ENCODE measurements around the gene ZNF296. TPM values are rescaled to one million over a fixed set of nuclear protein-coding genes. Genes with fewer than 3 reads are reported as not detected.
A peak's percentile ranks its signal among the peaks of the same experiment; 100 is the strongest.

ZNF296 gene
- total RNA-seq, 6 experiments from 2014 or later = 0.16 to 0.47 (median 0.35) TPM; not detected in 1

DNA sequence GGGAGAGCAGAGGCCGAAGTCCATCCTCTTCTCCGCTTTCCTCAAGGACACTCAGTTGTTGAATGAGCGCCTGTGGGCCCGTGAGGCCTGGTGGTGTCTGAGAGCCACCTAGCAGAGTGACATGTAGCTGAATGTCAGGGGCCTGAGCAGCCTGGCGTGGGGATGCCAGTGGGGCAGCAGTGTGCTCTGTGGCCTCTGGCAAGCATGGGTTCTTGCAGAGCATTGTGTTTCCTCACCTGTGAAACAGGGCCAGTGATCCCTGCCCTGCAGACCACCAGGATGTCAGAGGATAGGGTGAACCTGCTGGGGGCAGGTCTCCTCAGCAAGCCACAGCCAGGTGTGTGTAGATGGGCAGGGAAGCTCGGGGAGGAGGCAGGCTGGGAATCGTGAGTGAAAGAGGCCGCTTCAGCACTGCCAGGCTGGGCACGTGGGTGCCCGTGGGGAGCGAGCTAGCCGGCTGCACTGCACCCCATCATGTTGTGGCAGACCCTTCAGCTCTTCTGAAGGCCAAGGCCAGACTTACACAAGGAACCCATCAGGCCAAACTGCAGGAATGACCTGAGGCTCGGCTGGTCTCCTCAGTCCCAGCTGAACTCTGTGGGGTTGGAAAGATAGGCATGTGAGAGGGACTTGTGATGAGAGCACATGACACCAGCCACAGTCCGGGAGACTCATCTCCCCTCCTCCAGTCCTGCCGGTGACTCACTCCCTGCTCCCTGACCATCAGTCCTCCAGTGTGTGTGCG, 21.7 kb upstream of the ZNF296 start:
- ATAC-seq (peak; percentile 21 to 85 (median 22)), DNase-seq (peak in 1 of 3 donors; percentile 73)
- TF ChIP-seq, protein P1, sequence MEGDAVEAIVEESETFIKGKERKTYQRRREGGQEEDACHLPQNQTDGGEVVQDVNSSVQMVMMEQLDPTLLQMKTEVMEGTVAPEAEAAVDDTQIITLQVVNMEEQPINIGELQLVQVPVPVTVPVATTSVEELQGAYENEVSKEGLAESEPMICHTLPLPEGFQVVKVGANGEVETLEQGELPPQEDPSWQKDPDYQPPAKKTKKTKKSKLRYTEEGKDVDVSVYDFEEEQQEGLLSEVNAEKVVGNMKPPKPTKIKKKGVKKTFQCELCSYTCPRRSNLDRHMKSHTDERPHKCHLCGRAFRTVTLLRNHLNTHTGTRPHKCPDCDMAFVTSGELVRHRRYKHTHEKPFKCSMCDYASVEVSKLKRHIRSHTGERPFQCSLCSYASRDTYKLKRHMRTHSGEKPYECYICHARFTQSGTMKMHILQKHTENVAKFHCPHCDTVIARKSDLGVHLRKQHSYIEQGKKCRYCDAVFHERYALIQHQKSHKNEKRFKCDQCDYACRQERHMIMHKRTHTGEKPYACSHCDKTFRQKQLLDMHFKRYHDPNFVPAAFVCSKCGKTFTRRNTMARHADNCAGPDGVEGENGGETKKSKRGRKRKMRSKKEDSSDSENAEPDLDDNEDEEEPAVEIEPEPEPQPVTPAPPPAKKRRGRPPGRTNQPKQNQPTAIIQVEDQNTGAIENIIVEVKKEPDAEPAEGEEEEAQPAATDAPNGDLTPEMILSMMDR (IDR thresholded peaks at IDR 0.05) = no peak
- no peak for TF ChIP-seq POLR2A (IDR thresholded peaks at IDR 0.05)
- peaks cover 0 to 21% (median 4%) of the 10 kb centered on the region in 4 donors for H3K4me1 ChIP-seq
- no peak overlapping the region for H3K4me3 ChIP-seq
- no peaks in the 10 kb centered on the region for H3K27me3 ChIP-seq
- intact Hi-C loops (cut with DNase I) = no loop called here
- H3K27ac ChIP-seq = peak overlapping the region in 1 of 3 donors; percentile 40
- H3K9me3 ChIP-seq = no peaks in the 10 kb centered on the region
- WGBS (ENCODE audit: insufficient coverage, low coverage, low lambda C conversion rate, missing lambda C conversion rate) = no CpG with 5 or more reads among the region's 16 CpGs
- H3K36me3 ChIP-seq = no peaks in the 10 kb centered on the region

DNA sequence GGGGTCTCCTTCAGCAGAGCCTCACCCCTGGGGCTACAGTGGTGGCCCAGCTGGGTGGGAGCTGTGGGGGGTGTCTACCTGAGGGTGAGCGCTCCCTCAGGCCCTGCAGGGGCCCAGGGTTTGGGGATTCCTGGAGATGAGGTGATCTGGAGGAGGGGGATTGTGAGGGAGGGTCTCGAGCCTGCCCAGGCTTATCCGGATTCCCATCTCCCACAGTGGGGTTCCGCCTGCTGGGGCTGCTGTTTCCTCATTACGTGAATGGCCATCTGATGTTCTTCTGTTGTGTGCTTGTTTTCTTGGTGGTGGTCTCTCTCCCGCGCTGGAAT, 21.1 kb upstream of the ZNF296 start:
- DNase-seq = no peak
- Histone ChIP-seq H3K9me3 (no peaks in the 10 kb centered on the region), H3K4me3 (no peak overlapping the region), H3K27ac (no peak overlapping the region), H3K36me3 (no peaks in the 10 kb centered on the region), H3K27me3 (no peaks in the 10 kb centered on the region), H3K4me1 (peaks cover 0 to 21% (median 4%) of the 10 kb centered on the region in 4 donors)
- ATAC-seq = no peak
- TF ChIP-seq POLR2A (IDR thresholded peaks at IDR 0.05) = no peak
- TF ChIP-seq, protein P1 (IDR thresholded peaks at IDR 0.05) = no peak
- intact Hi-C loops (cut with DNase I) = no loop called here
- WGBS (ENCODE audit: insufficient coverage, low coverage, low lambda C conversion rate, missing lambda C conversion rate) = no CpG with 5 or more reads among the region's 7 CpGs

DNA sequence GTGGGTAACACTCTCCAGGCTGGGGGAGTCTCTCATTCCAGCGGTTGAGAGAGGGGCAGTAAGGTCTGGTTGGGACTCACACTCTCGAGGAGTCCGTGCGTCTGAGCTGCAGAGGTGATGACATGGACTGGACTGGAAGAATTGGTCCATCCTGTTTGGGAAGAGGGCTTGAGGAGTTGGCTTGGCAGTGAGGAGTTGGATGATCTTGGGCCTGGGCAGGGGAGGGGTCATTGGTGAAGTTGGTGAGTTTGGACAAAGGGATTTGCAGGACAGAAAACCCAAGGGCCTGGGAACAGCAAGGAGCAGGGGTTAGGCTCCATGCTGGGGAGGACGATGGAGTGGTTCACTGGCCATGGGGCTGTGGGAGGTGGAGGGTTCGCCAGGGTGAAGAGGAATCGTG, 20.4 kb upstream of the ZNF296 start:
- ATAC-seq (no peak), DNase-seq (no peak)
- Histone ChIP-seq H3K36me3 (no peaks in the 10 kb centered on the region), H3K27me3 (no peaks in the 10 kb centered on the region), H3K27ac (no peak overlapping the region), H3K9me3 (no peaks in the 10 kb centered on the region), H3K4me1 (peaks cover 0 to 21% (median 4%) of the 10 kb centered on the region in 4 donors), H3K4me3 (no peak overlapping the region)
- intact Hi-C loops (cut with DNase I) = no loop called here
- WGBS (ENCODE audit: insufficient coverage, low coverage, low lambda C conversion rate, missing lambda C conversion rate) = 86% methylated on average over 5 of the region's 7 CpGs
- TF ChIP-seq, protein P1 (IDR thresholded peaks at IDR 0.05) = no peak
- TF ChIP-seq POLR2A (IDR thresholded peaks at IDR 0.05) = no peak

DNA sequence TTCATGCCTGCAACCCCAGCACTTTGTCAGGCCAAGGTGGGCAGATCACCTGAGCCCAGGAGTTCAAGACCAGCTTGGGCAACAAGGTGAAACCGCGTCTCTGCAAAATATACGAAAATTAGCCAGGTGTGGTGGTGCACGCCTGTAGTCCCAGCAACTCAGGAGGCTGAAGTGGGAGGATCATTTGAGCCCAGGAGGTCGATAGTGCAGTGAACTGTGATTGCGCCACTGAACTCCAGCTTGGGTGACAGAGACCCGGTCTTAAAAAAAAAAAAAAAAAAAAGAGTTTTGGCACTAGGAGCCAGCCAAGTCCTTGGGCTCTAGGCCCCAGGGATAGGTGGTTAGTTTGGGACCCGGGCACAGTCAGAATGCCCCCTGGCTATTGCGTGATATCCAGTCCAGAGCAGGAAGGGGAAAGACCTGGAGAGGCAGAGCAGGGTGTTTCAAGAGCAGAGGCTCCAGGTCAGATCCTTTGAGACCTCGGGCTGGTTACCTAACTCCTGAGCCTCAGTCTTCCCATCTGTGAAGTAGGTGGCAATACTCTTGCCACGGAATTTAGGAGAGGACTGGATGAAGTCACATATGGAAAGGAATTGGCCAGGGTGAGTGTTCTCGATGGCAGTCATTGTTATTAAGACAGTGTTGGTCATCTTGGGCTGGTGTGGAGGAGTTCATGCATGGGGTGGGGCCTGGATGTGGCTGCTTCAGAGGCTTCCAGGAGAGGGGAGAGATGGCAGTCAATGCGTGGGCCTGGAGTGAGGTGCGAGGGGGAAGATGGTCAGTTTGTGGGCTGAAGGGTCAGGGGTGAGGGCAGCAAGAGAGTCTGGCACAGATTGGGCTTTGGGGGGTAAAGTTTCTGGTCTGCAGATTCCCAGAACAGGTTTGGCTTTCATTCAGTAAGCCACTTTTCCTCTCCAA, 19.5 kb upstream of the ZNF296 start:
- H3K27me3 ChIP-seq = no peaks in the 10 kb centered on the region
- DNase-seq (no peak), ATAC-seq (no peak)
- no peak for TF ChIP-seq POLR2A (IDR thresholded peaks at IDR 0.05)
- TF ChIP-seq, protein P1 (IDR thresholded peaks at IDR 0.05) = no peak
- intact Hi-C loops (cut with DNase I) = no loop called here
- H3K4me1 ChIP-seq = peaks cover 0 to 25% (median 4%) of the 10 kb centered on the region in 4 donors
- WGBS (ENCODE audit: insufficient coverage, low coverage, low lambda C conversion rate, missing lambda C conversion rate) = 68% methylated on average over 12 of the region's 14 CpGs
- no peak overlapping the region for H3K27ac ChIP-seq
- H3K9me3 ChIP-seq = no peaks in the 10 kb centered on the region
- H3K4me3 ChIP-seq = no peak overlapping the region
- no peaks in the 10 kb centered on the region for H3K36me3 ChIP-seq
